Activated effector memory CD4-positive, alpha-beta T cell treated with anti-CD3 and anti-CD28 coated beads, Interleukin-2, amount 50 U/mL, for 16 hours (primary cell): ENCODE measurements around the gene SRSF4.

ENCODE experiments used
- DNase-seq: peaks from one replicate; pipeline ENCODE4 v3.0.0-alpha.2; 2020

Gene SRSF4

GRCh38 chr1:29200906-29201594, 19.4 kb upstream of the SRSF4 start:
- no peak for DNase-seq

- no peak for DNase-seq
Observed at GRCh38 chr1:29197993-29198392, 16.3 kb upstream of the SRSF4 start.

- peak; percentile 66 for DNase-seq
Observed at GRCh38 chr1:29197590-29197924, 15.9 kb upstream of the SRSF4 start.

GRCh38 chr1:29196863-29197589, 15.3 kb upstream of the SRSF4 start:
- no peak for DNase-seq

GRCh38 chr1:29195881-29196291, 14.2 kb upstream of the SRSF4 start:
- DNase-seq = peak; percentile 53

GRCh38 chr1:29193879-29194455, 12.3 kb upstream of the SRSF4 start:
- peak; percentile 41 for DNase-seq

GRCh38 chr1:29190718-29191117, 9.0 kb upstream of the SRSF4 start:
- no peak for DNase-seq

GRCh38 chr1:29186707-29187106, 5.0 kb upstream of the SRSF4 start:
- no peak for DNase-seq

GRCh38 chr1:29186252-29186651, 4.6 kb upstream of the SRSF4 start:
- no peak for DNase-seq

GRCh38 chr1:29183287-29183686, 1.6 kb upstream of the SRSF4 start:
- no peak for DNase-seq

- no peak for DNase-seq
Observed at GRCh38 chr1:29180497-29181412, 945 bp downstream of the SRSF4 start.

- no peak for DNase-seq
Observed at GRCh38 chr1:29179641-29180184, 2.0 kb downstream of the SRSF4 start.

- no peak for DNase-seq
Observed at GRCh38 chr1:29177022-29177705, 4.5 kb downstream of the SRSF4 start.

GRCh38 chr1:29176576-29176975, 5.1 kb downstream of the SRSF4 start:
- no peak for DNase-seq

- no peak for DNase-seq
Observed at GRCh38 chr1:29172415-29172939, 9.2 kb downstream of the SRSF4 start.

GRCh38 chr1:29171521-29171920, 10.2 kb downstream of the SRSF4 start:
- DNase-seq = no peak

- no peak for DNase-seq
Observed at GRCh38 chr1:29171089-29171488, 10.6 kb downstream of the SRSF4 start.

- no peak for DNase-seq
Observed at GRCh38 chr1:29169976-29170375, 11.7 kb downstream of the SRSF4 start.

GRCh38 chr1:29167904-29168303, 13.8 kb downstream of the SRSF4 start:
- no peak for DNase-seq

GRCh38 chr1:29166291-29166878, 15.3 kb downstream of the SRSF4 start:
- no peak for DNase-seq

- DNase-seq = no peak
Observed at GRCh38 chr1:29164588-29164987, 17.1 kb downstream of the SRSF4 start.
